Epithelial cell of esophagus (primary cell): Measurements from ENCODE around the gene TMEFF2.
A peak's percentile ranks its signal among the peaks of the same experiment; 100 is the strongest.
"Not testable (repeated sequence)": the region's sequence is repeated elsewhere in the genome, so short reads cannot be mapped to it uniquely, and the experiment has no call there.

Source experiments
- DNase-seq: peaks from one replicate; pipeline ENCODE4 v3.0.0; 2010; ENCODE audit warnings: low read depth
- H3K4me3 ChIP-seq: 2 replicates; pipeline ENCODE4 v1.5.1; 2011; ENCODE audit warnings: mild to moderate bottlenecking, low read length, control low read depth
- TF ChIP-seq, protein P1 (sequence below): IDR thresholded peaks from 2 replicates; pipeline ENCODE4 v1.5.1; 2011; ENCODE audit warnings: low read depth, mild to moderate bottlenecking, low read length, control low read depth, inconsistent platforms; ENCODE audit not compliant: insufficient read depth; ENCODE audit errors: missing control alignments

The TMEFF2 gene

DNA sequence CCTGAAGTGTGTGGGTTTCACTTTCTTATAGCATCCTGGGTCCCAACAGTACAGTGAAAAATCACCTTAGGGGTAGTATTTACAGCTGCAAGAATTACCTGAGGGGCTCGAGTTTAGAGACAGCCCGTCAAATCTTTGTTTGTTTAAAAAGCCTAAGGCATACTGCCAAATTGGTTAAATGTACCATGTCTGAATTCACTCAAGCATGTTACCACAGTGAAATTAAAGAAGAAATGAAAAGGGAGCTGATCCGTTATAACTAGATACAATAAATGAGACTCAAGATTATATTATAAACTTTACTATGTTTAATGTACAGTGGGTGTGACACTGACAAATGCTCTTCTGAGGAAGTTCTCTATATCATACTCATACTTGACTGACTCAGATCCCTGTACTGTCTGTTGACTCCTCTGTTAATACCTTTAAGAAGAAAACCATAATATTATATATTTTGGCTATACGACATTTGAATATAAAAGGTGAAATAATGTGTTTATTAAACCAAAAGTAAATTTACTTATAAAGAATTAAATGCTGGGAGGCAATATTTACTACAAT, 107.3 kb downstream of the TMEFF2 start:
- TF ChIP-seq, protein P1, sequence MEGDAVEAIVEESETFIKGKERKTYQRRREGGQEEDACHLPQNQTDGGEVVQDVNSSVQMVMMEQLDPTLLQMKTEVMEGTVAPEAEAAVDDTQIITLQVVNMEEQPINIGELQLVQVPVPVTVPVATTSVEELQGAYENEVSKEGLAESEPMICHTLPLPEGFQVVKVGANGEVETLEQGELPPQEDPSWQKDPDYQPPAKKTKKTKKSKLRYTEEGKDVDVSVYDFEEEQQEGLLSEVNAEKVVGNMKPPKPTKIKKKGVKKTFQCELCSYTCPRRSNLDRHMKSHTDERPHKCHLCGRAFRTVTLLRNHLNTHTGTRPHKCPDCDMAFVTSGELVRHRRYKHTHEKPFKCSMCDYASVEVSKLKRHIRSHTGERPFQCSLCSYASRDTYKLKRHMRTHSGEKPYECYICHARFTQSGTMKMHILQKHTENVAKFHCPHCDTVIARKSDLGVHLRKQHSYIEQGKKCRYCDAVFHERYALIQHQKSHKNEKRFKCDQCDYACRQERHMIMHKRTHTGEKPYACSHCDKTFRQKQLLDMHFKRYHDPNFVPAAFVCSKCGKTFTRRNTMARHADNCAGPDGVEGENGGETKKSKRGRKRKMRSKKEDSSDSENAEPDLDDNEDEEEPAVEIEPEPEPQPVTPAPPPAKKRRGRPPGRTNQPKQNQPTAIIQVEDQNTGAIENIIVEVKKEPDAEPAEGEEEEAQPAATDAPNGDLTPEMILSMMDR = no peak
- H3K4me3 ChIP-seq = no peak overlapping the region
- DNase-seq = peak; percentile 33

DNA sequence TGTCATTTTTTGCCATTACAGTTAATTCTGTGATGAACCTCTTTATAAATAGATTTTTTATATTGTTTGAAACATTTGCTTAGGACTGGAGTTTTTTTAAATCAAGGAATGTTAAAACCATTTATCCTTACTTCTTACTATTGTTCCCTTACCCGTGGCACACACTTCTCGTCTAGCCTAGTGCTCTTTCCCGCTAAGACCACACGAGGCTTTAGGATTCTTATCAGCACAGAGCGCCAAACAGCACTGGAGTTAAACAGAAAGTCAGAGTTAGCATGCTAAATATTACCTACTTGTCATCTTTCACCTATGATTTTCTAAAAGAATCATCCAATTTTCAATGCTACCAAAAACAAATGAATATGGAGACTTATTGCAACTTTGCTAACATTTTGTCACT, 112.6 kb downstream of the TMEFF2 start:
- no peak for DNase-seq
- TF ChIP-seq, protein P1 = no peak
- no peak overlapping the region for H3K4me3 ChIP-seq

DNA sequence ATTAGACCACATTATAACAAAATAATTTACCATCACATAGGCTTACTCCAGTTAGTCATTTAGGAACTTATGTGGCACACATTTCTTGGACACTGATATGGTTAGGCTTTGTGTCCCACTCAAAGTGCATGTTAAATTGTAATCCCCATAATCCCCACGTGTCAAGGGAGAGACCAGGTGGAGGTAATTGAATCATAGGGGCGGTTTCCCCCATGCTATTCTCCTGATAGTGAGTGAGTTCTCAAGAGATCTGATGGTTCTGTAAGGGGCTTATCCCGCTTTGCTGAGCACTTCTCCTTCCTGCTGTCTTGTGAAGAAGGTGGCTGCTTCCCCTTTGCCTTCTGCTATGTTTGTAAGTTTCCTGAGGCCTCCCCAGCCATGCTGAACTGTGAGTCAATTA, 114.6 kb downstream of the TMEFF2 start:
- H3K4me3 ChIP-seq, DNase-seq: not testable (repeated sequence)

DNA sequence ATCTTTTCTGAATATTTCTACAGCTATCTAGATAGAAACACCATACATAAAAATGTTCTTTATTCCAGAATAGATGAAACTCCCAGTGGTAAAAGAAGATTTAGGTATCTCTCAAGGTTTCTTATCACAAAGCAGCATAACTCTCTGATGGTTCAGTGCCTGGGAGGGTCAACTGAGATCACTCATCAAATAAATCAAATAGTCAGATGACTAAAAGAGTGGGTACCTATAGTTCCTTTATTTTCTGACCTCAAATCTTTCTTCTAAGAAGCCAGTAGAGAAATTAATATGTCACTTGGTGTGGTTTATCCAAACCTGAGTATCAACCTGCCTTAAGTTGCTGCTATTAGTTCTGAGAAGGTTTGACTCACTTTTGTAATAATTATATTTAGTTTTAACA, 120.9 kb downstream of the TMEFF2 start:
- no peak overlapping the region for H3K4me3 ChIP-seq
- TF ChIP-seq, protein P1 = no peak

DNA sequence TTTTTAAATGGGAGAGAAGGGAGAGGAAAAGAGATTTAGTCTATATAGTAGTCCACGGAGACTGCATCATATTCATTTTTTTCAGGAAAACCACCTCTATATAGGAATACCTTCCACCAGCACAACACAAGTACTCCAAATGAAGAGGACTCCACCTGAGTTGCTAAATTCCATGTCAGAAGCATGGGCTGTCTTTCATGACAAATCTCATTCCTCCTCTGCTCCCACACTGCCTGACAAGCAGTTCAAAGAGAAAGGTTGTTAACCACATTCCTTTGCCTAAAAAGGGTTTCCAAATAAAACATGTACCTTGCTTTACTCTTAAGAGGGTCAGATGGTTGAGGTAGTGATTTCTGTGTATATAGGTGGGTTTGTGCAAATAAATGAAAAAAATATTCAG, 122.0 kb downstream of the TMEFF2 start:
- DNase-seq = no peak
- TF ChIP-seq, protein P1 = no peak
- no peak overlapping the region for H3K4me3 ChIP-seq

More for the DNA sequence above, 120.9 kb downstream of the TMEFF2 start:
- DNase-seq = no peak

DNA sequence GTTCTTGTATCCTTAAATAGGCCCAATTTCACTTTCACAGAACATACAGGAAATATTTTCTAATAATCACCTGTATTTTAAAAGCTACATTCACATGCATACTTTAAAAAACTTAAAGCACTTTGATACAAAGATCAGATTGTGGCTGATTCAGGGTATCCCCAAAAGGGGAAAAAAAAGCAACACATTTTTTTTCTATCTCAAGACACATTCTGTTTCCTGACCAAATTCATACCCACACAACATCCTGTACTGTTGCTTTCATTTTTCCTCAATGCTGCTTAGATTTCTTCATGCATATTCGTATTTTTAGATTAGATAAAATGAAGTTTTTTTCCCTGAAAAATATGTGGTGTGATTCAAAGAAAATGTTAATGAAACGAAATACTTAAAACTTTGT, 122.5 kb downstream of the TMEFF2 start:
- H3K4me3 ChIP-seq = no peak overlapping the region
- TF ChIP-seq, protein P1 = no peak
- no peak for DNase-seq

DNA sequence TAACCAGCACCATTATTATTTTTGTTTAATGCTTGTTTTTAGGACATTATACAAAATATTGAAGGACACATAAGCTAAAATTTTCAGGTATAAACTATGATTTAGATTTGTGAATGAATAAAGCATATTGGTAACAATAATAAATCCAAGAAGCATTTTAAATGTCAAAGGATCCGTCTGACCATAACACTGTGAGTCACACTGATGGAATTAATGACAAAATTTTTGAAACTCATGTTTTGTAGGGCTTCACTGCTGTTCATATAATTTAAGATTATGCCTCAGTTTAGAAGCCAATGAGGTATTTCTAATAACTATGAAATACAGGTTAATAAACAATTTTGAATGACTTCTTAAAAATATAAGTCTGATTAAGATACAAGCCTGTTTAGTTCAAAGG, 124.6 kb downstream of the TMEFF2 start:
- TF ChIP-seq, protein P1 = no peak
- H3K4me3 ChIP-seq = no peak overlapping the region
- no peak for DNase-seq
